RPMI7951 (cell line): Measurements from ENCODE around the gene ITIH3. TPM values are rescaled to one million over a fixed set of nuclear protein-coding genes. Genes with fewer than 3 reads are reported as not detected.

ENCODE experiments used
- DNase-seq: peaks from one replicate; pipeline ENCODE4 v3.0.0-alpha.2; 2012; ENCODE audit warnings: low read depth
- total RNA-seq: library from RNA; depleted of rRNA; stranded (reverse); fragments of >200 nt; shearing (Covaris generic); gene quantifications from 2 replicates; pipeline ENCODE4 v1.2.3, GENCODE V29; 2014; rRNA removed

ITIH3 gene
- total RNA-seq, 1 experiment from 2014 or later = not detected

GRCh38 chr3:52845157-52845556 is 50.6 kb downstream of the ITIH3 start:
- no peak for DNase-seq

- no peak for DNase-seq
Measured at GRCh38 chr3:52845691-52846431, 51.3 kb downstream of the ITIH3 start.

- no peak for DNase-seq
Measured at GRCh38 chr3:52846432-52846965, 51.9 kb downstream of the ITIH3 start.

- no peak for DNase-seq
Measured at GRCh38 chr3:52847241-52847640, 52.6 kb downstream of the ITIH3 start.

- DNase-seq = no peak
Measured at GRCh38 chr3:52847726-52848125, 53.1 kb downstream of the ITIH3 start.

GRCh38 chr3:52848617-52849016 is 54.0 kb downstream of the ITIH3 start:
- peak; percentile 56 for DNase-seq

GRCh38 chr3:52849656-52850055 is 55.1 kb downstream of the ITIH3 start:
- no peak for DNase-seq

GRCh38 chr3:52851348-52851747 is 56.8 kb downstream of the ITIH3 start:
- DNase-seq = peak; percentile 43

- no peak for DNase-seq
Measured at GRCh38 chr3:52852419-52852818, 57.8 kb downstream of the ITIH3 start.

GRCh38 chr3:52854013-52854412 is 59.4 kb downstream of the ITIH3 start:
- DNase-seq = no peak

GRCh38 chr3:52856666-52857065 is 62.1 kb downstream of the ITIH3 start:
- DNase-seq = no peak

- no peak for DNase-seq
Measured at GRCh38 chr3:52857133-52857532, 62.5 kb downstream of the ITIH3 start.

GRCh38 chr3:52857864-52858263 is 63.3 kb downstream of the ITIH3 start:
- DNase-seq = no peak

Other genes with a start within 250 kb of the ITIH3 start
- 38.9 and 51.4 TPM in 2 replicates for gene PBRM1, start 108.9 kb upstream of the ITIH3 start, total RNA-seq
- gene GNL3, start 108.8 kb upstream of the ITIH3 start, total RNA-seq = 129 and 147 TPM in 2 replicates
- gene GLT8D1, start 89.0 kb upstream of the ITIH3 start, total RNA-seq = 107 and 130 TPM in 2 replicates
- gene SPCS1, start 88.7 kb upstream of the ITIH3 start, total RNA-seq = 209 and 214 TPM in 2 replicates
- 17.7 and 21.3 TPM in 2 replicates for gene NEK4, start 23.9 kb upstream of the ITIH3 start, total RNA-seq
- gene ITIH1, start 17.2 kb upstream of the ITIH3 start, total RNA-seq = not detected in 2 replicates
- 0.48 and 0.68 TPM in 2 replicates for gene ITIH4, start 35.9 kb downstream of the ITIH3 start, total RNA-seq
- gene MUSTN1, start 40.2 kb downstream of the ITIH3 start, total RNA-seq = 1.1 and 1.3 TPM in 2 replicates
- gene STIMATE, start 102.8 kb downstream of the ITIH3 start, total RNA-seq = 10.5 and 12.1 TPM in 2 replicates